NCI-H2081 treated with DMSO at 0.1 percent for 48 hours (cell line): ENCODE data around the gene MAPRE3.
A peak's percentile ranks its signal among the peaks of the same experiment; 100 is the strongest.
"Not testable (repeated sequence)": the region's sequence is repeated elsewhere in the genome, so short reads cannot be mapped to it uniquely, and the experiment has no call there.

Experiments
- DNase-seq: peaks from one replicate; lab custom pipeline; 2025; lab: John Stamatoyannopoulos, UW

The MAPRE3 gene

GRCh38 chr2:26970244-26970927 is at the start of gene MAPRE3:
Gene MAPRE3 (plus strand): TSS chr2:26970637. CDS start chr2:27022219, 51,582 bp downstream.
- peak; percentile 76 for DNase-seq

GRCh38 chr2:26921323-26921722 is 49.1 kb upstream of the MAPRE3 start:
- DNase-seq = no peak

GRCh38 chr2:26922405-26923188 is 47.8 kb upstream of the MAPRE3 start:
- DNase-seq = peak; percentile 23

- DNase-seq = not testable (repeated sequence)
These were observed 47.3 kb upstream of the MAPRE3 start for GRCh38 chr2:26923189-26923466.

GRCh38 chr2:26924731-26925099 is 45.7 kb upstream of the MAPRE3 start:
- DNase-seq = no peak

GRCh38 chr2:26925100-26925791 is 45.2 kb upstream of the MAPRE3 start:
- DNase-seq = no peak

- DNase-seq = no peak
These were observed 43.2 kb upstream of the MAPRE3 start for GRCh38 chr2:26927221-26927620.

GRCh38 chr2:26932974-26933373 is 37.5 kb upstream of the MAPRE3 start:
- no peak for DNase-seq

GRCh38 chr2:26933431-26934334 is 36.8 kb upstream of the MAPRE3 start:
- DNase-seq = no peak

GRCh38 chr2:26934335-26934724 is 36.1 kb upstream of the MAPRE3 start:
- DNase-seq = no peak

- DNase-seq = no peak
These were observed 35.5 kb upstream of the MAPRE3 start for GRCh38 chr2:26934985-26935384.

- no peak for DNase-seq
These were observed 33.6 kb upstream of the MAPRE3 start for GRCh38 chr2:26936855-26937254.

GRCh38 chr2:26938399-26939118 is 31.9 kb upstream of the MAPRE3 start:
- DNase-seq = no peak

GRCh38 chr2:26940001-26940400 is 30.4 kb upstream of the MAPRE3 start:
- DNase-seq = no peak

GRCh38 chr2:26941486-26941885 is 29.0 kb upstream of the MAPRE3 start:
- no peak for DNase-seq

GRCh38 chr2:26942543-26943295 is 27.7 kb upstream of the MAPRE3 start:
- no peak for DNase-seq

GRCh38 chr2:26945991-26946750 is 24.3 kb upstream of the MAPRE3 start:
- DNase-seq = no peak

- DNase-seq = no peak
These were observed 23.3 kb upstream of the MAPRE3 start for GRCh38 chr2:26946841-26947784.

- no peak for DNase-seq
These were observed 21.6 kb upstream of the MAPRE3 start for GRCh38 chr2:26948800-26949199.
